Neuron (in vitro differentiated cells): ENCODE data around the gene POU6F1.
"Not testable (repeated sequence)": the region's sequence is repeated elsewhere in the genome, so short reads cannot be mapped to it uniquely, and the experiment has no call there.

Source experiments
- H2AFZ ChIP-seq: one replicate; pipeline ENCODE4 v1.6.1; 2013; ENCODE audit warnings: low read depth, mild to moderate bottlenecking, inconsistent platforms, low read length, moderate library complexity
- H3K27me3 ChIP-seq: one replicate; pipeline ENCODE4 v1.6.1; 2013; ENCODE audit warnings: low read length; ENCODE audit not compliant: insufficient read depth
- H3K36me3 ChIP-seq: one replicate; pipeline ENCODE4 v1.6.1; 2013; ENCODE audit warnings: low read length; ENCODE audit not compliant: insufficient read depth
- H3K4me1 ChIP-seq: one replicate; pipeline ENCODE4 v1.6.1; 2013; ENCODE audit warnings: low read length; ENCODE audit not compliant: insufficient read depth
- H3K4me3 ChIP-seq: 2 replicates; pipeline ENCODE4 v1.5.1; 2013; ENCODE audit warnings: mild to moderate bottlenecking, low read length, moderate library complexity
- H3K9me3 ChIP-seq: one replicate; pipeline ENCODE4 v1.6.1; 2013; ENCODE audit warnings: low read length

The POU6F1 gene

DNA sequence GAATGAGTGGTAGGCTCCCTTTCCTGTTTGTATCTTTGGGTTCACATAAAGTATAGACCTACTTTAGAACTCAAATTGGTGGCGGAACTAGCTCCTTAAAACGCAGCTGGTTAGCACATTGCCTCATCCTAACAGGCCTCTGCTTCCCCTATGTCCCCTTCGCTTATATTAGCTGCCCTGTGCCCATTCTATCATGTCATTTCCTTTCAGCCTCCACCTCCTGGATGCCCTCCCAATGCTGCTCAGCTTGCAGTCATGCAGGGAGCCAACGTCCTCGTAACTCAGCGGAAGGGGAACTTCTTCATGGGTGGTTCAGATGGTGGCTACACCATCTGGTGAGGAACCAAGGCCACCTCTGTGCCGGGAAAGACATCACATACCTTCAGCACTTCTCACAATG, 24.3 kb upstream of the POU6F1 start:
- Histone ChIP-seq H3K4me3 (no peak overlapping the region), H2AFZ (no peak overlapping the region), H3K27me3 (no peaks in the 10 kb centered on the region), H3K36me3 (peaks cover 38% of the 10 kb centered on the region), H3K4me1 (peaks cover 12% of the 10 kb centered on the region), H3K9me3 (no peaks in the 10 kb centered on the region)

GRCh38 chr12:51240971-51241370, 23.1 kb upstream of the POU6F1 start:
- H3K4me3 ChIP-seq, result no peak overlapping the region
- H3K4me1 ChIP-seq, result peaks cover 12% of the 10 kb centered on the region
- no peaks in the 10 kb centered on the region for H3K27me3 ChIP-seq
- no peak overlapping the region for H2AFZ ChIP-seq
- peaks cover 38% of the 10 kb centered on the region for H3K36me3 ChIP-seq
- H3K9me3 ChIP-seq, result no peaks in the 10 kb centered on the region

GRCh38 chr12:51238510-51239334, 20.9 kb upstream of the POU6F1 start, which contains the start of gene DAZAP2:
TSS of gene DAZAP2 (plus strand) at chr12:51238826. CDS start at chr12:51238908, 82 bp downstream.
- H3K4me3 ChIP-seq, result peak within 1 kb of the TSS; percentile 98
- peaks cover 12% of the 10 kb centered on the region for H3K4me1 ChIP-seq
- peak within 1 kb of the TSS; percentile 86 for H2AFZ ChIP-seq
- H3K27me3 ChIP-seq, result no peaks in the 10 kb centered on the region
- H3K9me3 ChIP-seq, result no peaks in the 10 kb centered on the region
- H3K36me3 ChIP-seq, result peaks cover 32% of the 10 kb centered on the region

GRCh38 chr12:51238037-51238509, 20.2 kb upstream of the POU6F1 start:
- Histone ChIP-seq H3K36me3 (peaks cover 30% of the 10 kb centered on the region), H3K4me3 (peak overlapping the region; percentile 98), H3K27me3 (no peaks in the 10 kb centered on the region), H3K4me1 (peaks cover 12% of the 10 kb centered on the region), H3K9me3 (no peaks in the 10 kb centered on the region), H2AFZ (peak overlapping the region; percentile 65)

GRCh38 chr12:51234530-51234929, 16.7 kb upstream of the POU6F1 start:
- no peak overlapping the region for H3K4me3 ChIP-seq
- no peaks in the 10 kb centered on the region for H3K9me3 ChIP-seq
- H2AFZ ChIP-seq, result no peak overlapping the region
- H3K4me1 ChIP-seq, result peaks cover 6% of the 10 kb centered on the region
- H3K36me3 ChIP-seq, result no peaks in the 10 kb centered on the region
- H3K27me3 ChIP-seq, result no peaks in the 10 kb centered on the region

DNA sequence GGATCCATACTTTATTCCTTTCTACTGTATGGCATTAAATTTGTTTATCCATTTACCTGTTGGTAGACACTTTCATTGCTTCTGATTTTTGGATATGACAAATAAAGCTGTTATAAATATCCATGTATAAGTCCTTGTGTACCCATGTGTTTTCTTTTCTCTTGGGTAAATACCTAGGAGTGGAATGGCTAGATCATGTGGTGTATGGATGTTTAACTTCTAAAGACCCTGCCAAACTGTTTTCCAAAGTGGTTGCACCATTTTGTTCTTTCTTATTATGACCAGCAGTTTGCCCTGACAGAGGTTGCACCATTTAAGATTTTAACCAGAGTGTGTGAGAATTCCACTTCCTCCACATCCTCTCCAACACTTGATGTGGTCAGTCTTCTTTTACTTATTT, 14.8 kb upstream of the POU6F1 start:
- Histone ChIP-seq H2AFZ (no peak overlapping the region), H3K4me1 (no peaks in the 10 kb centered on the region), H3K36me3 (no peaks in the 10 kb centered on the region), H3K27me3 (no peaks in the 10 kb centered on the region), H3K4me3 (no peak overlapping the region), H3K9me3 (no peaks in the 10 kb centered on the region)

- Histone ChIP-seq H3K27me3 (no peaks in the 10 kb centered on the region), H3K36me3 (no peaks in the 10 kb centered on the region), H3K9me3 (no peaks in the 10 kb centered on the region), H3K4me3 (no peak overlapping the region), H3K4me1 (peaks cover 19% of the 10 kb centered on the region), H2AFZ (no peak overlapping the region)
Observed at GRCh38 chr12:51229116-51229809, 11.4 kb upstream of the POU6F1 start.

GRCh38 chr12:51227962-51228361, 10.1 kb upstream of the POU6F1 start:
- Histone ChIP-seq H3K36me3 (no peaks in the 10 kb centered on the region), H3K4me1 (peaks cover 19% of the 10 kb centered on the region), H3K27me3 (no peaks in the 10 kb centered on the region), H2AFZ (no peak overlapping the region), H3K4me3 (no peak overlapping the region), H3K9me3 (no peaks in the 10 kb centered on the region)

DNA sequence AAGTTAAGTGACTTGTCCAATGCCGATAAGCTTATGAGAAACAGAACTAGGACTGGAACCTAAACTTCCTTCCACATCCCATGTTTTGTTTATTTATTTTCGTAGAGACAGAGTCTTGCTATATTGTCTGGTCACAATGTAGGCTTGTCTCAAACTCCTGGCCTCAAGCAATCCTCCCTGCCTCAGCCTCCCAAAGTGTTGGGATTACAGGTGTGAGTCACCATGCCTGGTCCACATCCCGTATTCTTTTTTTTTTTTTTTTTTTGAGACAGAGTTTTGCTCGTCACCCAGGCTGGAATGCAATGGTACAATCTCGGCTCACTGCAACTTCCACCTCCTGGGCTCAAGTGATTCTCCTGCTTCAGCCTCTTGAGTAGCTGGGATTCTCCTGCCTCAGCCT, 9.2 kb upstream of the POU6F1 start:
- H3K4me3 ChIP-seq, H3K36me3 ChIP-seq, H3K9me3 ChIP-seq, H3K27me3 ChIP-seq, H2AFZ ChIP-seq: not testable (repeated sequence)
- H3K4me1 ChIP-seq, result peaks cover 19% of the 10 kb centered on the region

GRCh38 chr12:51225771-51226170, 7.9 kb upstream of the POU6F1 start:
- Histone ChIP-seq H2AFZ (no peak overlapping the region), H3K4me1 (peaks cover 19% of the 10 kb centered on the region), H3K36me3 (no peaks in the 10 kb centered on the region), H3K9me3 (no peaks in the 10 kb centered on the region), H3K4me3 (no peak overlapping the region), H3K27me3 (no peaks in the 10 kb centered on the region)

DNA sequence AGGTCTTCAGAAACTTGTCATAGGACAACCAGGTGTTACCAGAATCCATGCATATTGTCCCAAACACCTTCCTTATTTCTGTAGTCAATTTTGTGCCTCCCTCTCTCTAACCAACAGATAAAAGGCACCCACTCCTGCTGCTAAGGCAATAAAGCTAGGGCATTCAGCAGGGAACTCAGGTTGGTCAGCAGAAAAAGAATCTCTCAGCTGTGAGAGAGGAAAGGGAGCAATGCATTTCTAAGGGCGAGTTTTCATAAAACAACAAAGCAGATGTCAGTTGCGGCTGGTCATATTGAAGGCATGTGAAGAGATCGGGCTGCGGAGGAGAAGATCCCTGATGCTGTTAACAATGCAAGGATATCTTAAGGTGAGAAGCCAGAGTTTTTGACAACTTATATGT, 7.4 kb upstream of the POU6F1 start:
- no peak overlapping the region for H2AFZ ChIP-seq
- H3K4me1 ChIP-seq, result peaks cover 19% of the 10 kb centered on the region
- no peaks in the 10 kb centered on the region for H3K36me3 ChIP-seq
- H3K9me3 ChIP-seq, result no peaks in the 10 kb centered on the region
- H3K4me3 ChIP-seq, result no peak overlapping the region
- no peaks in the 10 kb centered on the region for H3K27me3 ChIP-seq

DNA sequence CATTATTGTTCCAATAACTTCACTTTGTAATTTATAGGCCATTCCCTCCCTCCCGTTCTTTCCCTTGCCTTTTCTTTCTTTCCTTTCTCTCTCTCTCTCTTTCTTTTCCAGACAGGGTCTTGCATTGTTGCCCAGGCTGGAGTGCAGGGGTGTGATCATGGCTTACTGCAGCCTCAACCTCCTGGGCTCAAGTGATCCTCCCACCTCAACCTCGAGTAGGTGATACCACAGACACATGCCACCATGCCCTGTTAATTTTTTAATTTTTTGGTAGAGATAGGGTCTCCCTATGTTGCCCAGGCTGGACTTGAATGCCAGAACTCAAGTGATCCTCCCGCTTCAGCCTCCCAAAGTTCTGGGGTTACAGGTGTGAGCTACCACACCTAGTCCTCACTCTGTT, 6.8 kb upstream of the POU6F1 start:
- no peaks in the 10 kb centered on the region for H3K27me3 ChIP-seq
- no peak overlapping the region for H3K4me3 ChIP-seq
- H2AFZ ChIP-seq, result no peak overlapping the region
- H3K4me1 ChIP-seq, result peaks cover 19% of the 10 kb centered on the region
- H3K9me3 ChIP-seq, result no peaks in the 10 kb centered on the region
- H3K36me3 ChIP-seq, result no peaks in the 10 kb centered on the region

DNA sequence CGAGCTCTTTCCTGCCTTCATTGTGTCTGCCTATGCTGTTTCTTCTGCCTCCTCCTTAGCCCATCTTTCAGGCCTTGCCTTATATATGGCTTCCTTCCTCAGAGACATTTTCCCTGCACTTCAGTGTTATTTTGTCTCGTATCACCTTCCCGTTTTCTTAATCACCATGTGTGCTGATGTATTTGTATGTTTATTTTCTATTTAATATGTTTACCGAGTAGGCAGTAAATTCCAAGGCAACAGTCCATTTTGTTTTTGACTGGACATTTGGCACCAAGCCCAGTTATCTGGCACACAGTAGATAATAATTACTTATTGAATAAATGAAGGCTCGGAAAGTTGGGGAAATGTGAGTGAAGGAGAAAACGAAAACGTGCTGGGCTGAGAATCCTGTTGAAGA, 4.6 kb upstream of the POU6F1 start:
- H3K27me3 ChIP-seq, result no peaks in the 10 kb centered on the region
- no peaks in the 10 kb centered on the region for H3K36me3 ChIP-seq
- H3K4me1 ChIP-seq, result peaks cover 33% of the 10 kb centered on the region
- no peaks in the 10 kb centered on the region for H3K9me3 ChIP-seq
- H3K4me3 ChIP-seq, result no peak overlapping the region
- no peak overlapping the region for H2AFZ ChIP-seq
